Liver (tissue), 3 donors: Measurements from ENCODE around the gene BLOC1S5.

Experiments used
- ATF3 ChIP-seq: IDR thresholded peaks from 2 replicates; pipeline ENCODE4 v1.6.1; 2016; ENCODE audit warnings: antibody characterized with exemption
- CTCF ChIP-seq: fragments of 150-350 bp; IDR thresholded peaks from 2 replicates; pipeline ENCODE4 v1.5.1; 2017; ENCODE audit warnings: improper control_type of control experiment, low read depth, low read length; ENCODE audit not compliant: missing input control
- EGR1 ChIP-seq, 2 donors: IDR thresholded peaks; 2 replicates each; pipeline ENCODE4 v1.6.1; 2016 to 2018; ENCODE audit warnings: antibody characterized with exemption in 2 of 2, low read depth in 2 of 2
- FOXA1 ChIP-seq: IDR thresholded peaks from 2 replicates; pipeline ENCODE4 v1.6.1; 2016; ENCODE audit warnings: antibody characterized with exemption
- GABPA ChIP-seq, 2 donors: IDR thresholded peaks in 1 of 2; conservative IDR thresholded peaks in 1 of 2; 2 replicates each; pipeline ENCODE4 v1.6.1; 2016; ENCODE audit warnings: antibody characterized with exemption in 2 of 2, mild to moderate bottlenecking in 1 of 2, moderate library complexity in 1 of 2
- JUND ChIP-seq, 2 donors: IDR thresholded peaks; 2 replicates each; pipeline ENCODE4 v1.6.1; 2016; ENCODE audit warnings: antibody characterized with exemption in 2 of 2
- MAX ChIP-seq: IDR thresholded peaks from 2 replicates; pipeline ENCODE4 v1.6.1; 2016; ENCODE audit warnings: antibody characterized with exemption
- RAD21 ChIP-seq, 2 donors: IDR thresholded peaks; 2 replicates each; pipeline ENCODE4 v1.6.1; 2016; ENCODE audit warnings: antibody characterized with exemption in 2 of 2, mild to moderate bottlenecking in 2 of 2
- REST ChIP-seq: IDR thresholded peaks from 2 replicates; pipeline ENCODE4 v1.6.1; 2016; ENCODE audit warnings: antibody characterized with exemption, mild to moderate bottlenecking
- SP1 ChIP-seq: IDR thresholded peaks from 2 replicates; pipeline ENCODE4 v1.6.1; 2018; ENCODE audit warnings: antibody characterized with exemption, mild to moderate bottlenecking
- TAF1 ChIP-seq: conservative IDR thresholded peaks from 2 replicates; pipeline ENCODE4 v1.6.1; 2016; ENCODE audit warnings: antibody characterized with exemption, mild to moderate bottlenecking
- YY1 ChIP-seq: IDR thresholded peaks from 2 replicates; pipeline ENCODE4 v1.6.1; 2016; ENCODE audit warnings: antibody characterized with exemption, mild to moderate bottlenecking
- ZBTB33 ChIP-seq: IDR thresholded peaks from 2 replicates; pipeline ENCODE4 v1.6.1; 2016; ENCODE audit warnings: antibody characterized with exemption
- donor health status: healthy.
- donor health status: healthy.

- TF ChIP-seq CTCF (no peak), EGR1 (IDR thresholded peaks at IDR 0.05; ENCODE audit: low read depth in 2 of 2) (no peak), GABPA (IDR thresholded peaks at IDR 0.05 in 1 of 2, conservative IDR thresholded peaks at IDR 0.05 in 1 of 2) (no peak), REST (no peak), ATF3 (no peak), RAD21 (IDR thresholded peaks at IDR 0.05) (no peak), JUND (IDR thresholded peaks at IDR 0.05) (no peak), MAX (no peak), ZBTB33 (no peak), SP1 (no peak), TAF1 (no peak), FOXA1 (no peak), YY1 (no peak)
Measured at GRCh38 chr6:7978736-7979135, 85.5 kb downstream of the BLOC1S5 start.
